HepG2 (cell line): ENCODE data around the gene PLB1. TPM values are rescaled to one million over a fixed set of nuclear protein-coding genes. Genes with fewer than 3 reads are reported as not detected.

Experiments used
- CTCF ChIP-seq: sonication (generic); formaldehyde crosslinking; IDR thresholded peaks from 2 replicates; pipeline ENCODE4 v1.5.0; 2020; ENCODE audit warnings: mild to moderate bottlenecking, missing genetic modification reagents, moderate library complexity
- KAT2B ChIP-seq: fragments of 150-350 bp; IDR thresholded peaks from 2 replicates; pipeline ENCODE4 v1.6.1; 2014; ENCODE audit warnings: low read depth, low read length, borderline replicate concordance
- KDM5A ChIP-seq: fragments of 200-600 bp; sonication (generic); IDR thresholded peaks from 2 replicates; pipeline ENCODE4 v1.7.0; 2018; ENCODE audit warnings: antibody characterized with exemption, mild to moderate bottlenecking, low read length, borderline replicate concordance
- NAIF1 ChIP-seq: sonication (generic); formaldehyde crosslinking; IDR thresholded peaks from 2 replicates; pipeline ENCODE4 v1.5.0; 2020; ENCODE audit warnings: mild to moderate bottlenecking, missing genetic modification reagents, borderline replicate concordance
- SMC3 ChIP-seq: IDR thresholded peaks from 2 replicates; pipeline ENCODE4 v1.6.1; 2011; ENCODE audit warnings: low read length, improper control_type of control experiment
- TCF12 ChIP-seq, 2 experiments: fragments of 450-650 bp in 1 of 2; sonication (generic) in 1 of 2; formaldehyde crosslinking in 1 of 2; IDR thresholded peaks; 2 replicates each; pipeline versions ENCODE4 v1.6.1 to v1.8.0; 2017 to 2022; ENCODE audit warnings: antibody characterized with exemption in 1 of 2, mild to moderate bottlenecking in 1 of 2, missing genetic modification reagents in 1 of 2, moderate library complexity in 1 of 2
- ZHX1 ChIP-seq: sonication (generic); formaldehyde crosslinking; IDR thresholded peaks from 2 replicates; pipeline ENCODE4 v1.8.1; 2022; ENCODE audit warnings: low read depth, mild to moderate bottlenecking, missing genetic modification reagents
- ZNF33B ChIP-seq: sonication (generic); formaldehyde crosslinking; IDR thresholded peaks from 2 replicates; pipeline ENCODE4 v1.5.1; 2020; ENCODE audit warnings: mild to moderate bottlenecking, missing genetic modification reagents
- ZNF598 ChIP-seq: sonication (generic); formaldehyde crosslinking; IDR thresholded peaks from 2 replicates; pipeline ENCODE4 v1.5.1; 2020; ENCODE audit warnings: mild to moderate bottlenecking, missing genetic modification reagents, borderline replicate concordance
- ZNF607 ChIP-seq: sonication (generic); formaldehyde crosslinking; IDR thresholded peaks from 2 replicates; pipeline ENCODE4 v1.5.1; 2020; ENCODE audit warnings: missing genetic modification reagents, mild to moderate bottlenecking, borderline replicate concordance
- ZSCAN21 ChIP-seq: sonication (generic); formaldehyde crosslinking; IDR thresholded peaks from 2 replicates; pipeline ENCODE4 v1.8.0; 2022; ENCODE audit warnings: mild to moderate bottlenecking, missing genetic modification reagents, moderate library complexity, borderline replicate concordance
- polyA plus RNA-seq, 8 experiments: library from polyadenylated mRNA; depleted of rRNA in 3 of 8; stranded (reverse) in 7 of 8; unstranded in 1 of 8; fragments of >200 nt; fragmentation: Illumina TruSeq in 4 of 8; extraction: Trizol in 4 of 8; gene quantifications; 2 replicates each; pipeline versions ENCODE4 v1.2.1 to v1.2.3, GENCODE V29; 2011 to 2016; ENCODE audit warnings: low read depth in 4 of 8, missing spikeins in 1 of 8, mixed read lengths in 1 of 8; ENCODE audit not compliant: insufficient read depth in 1 of 8
- total RNA-seq, 5 experiments: library from RNA; depleted of rRNA; stranded (reverse); fragments of >200 nt; fragmentation: Illumina TruSeq; extraction: Trizol; gene quantifications; 2 replicates each; pipeline ENCODE4 v1.2.3, GENCODE V29; 2016; ENCODE audit warnings: low read depth in 1 of 5
- TF ChIP-seq, protein P1 (sequence below): IDR thresholded peaks from 2 replicates; pipeline ENCODE4 v1.6.1; 2016; ENCODE audit warnings: missing compliant biosample characterization, missing genetic modification reagents, borderline replicate concordance
- TF ChIP-seq, protein P2 (sequence below): IDR thresholded peaks from 2 replicates; pipeline ENCODE4 v1.6.1; 2018; ENCODE audit warnings: missing genetic modification reagents, mild to moderate bottlenecking, missing compliant biosample characterization
- TF ChIP-seq, protein P3 (sequence below): sonication (generic); formaldehyde crosslinking; IDR thresholded peaks from 2 replicates; pipeline ENCODE4 v1.4.0; 2020; ENCODE audit warnings: low read depth, mild to moderate bottlenecking, missing genetic modification reagents
- TF ChIP-seq, protein P4 (sequence below): sonication (generic); formaldehyde crosslinking; IDR thresholded peaks from 2 replicates; pipeline ENCODE4; 2020; ENCODE audit warnings: missing genetic modification reagents, mild to moderate bottlenecking, borderline replicate concordance

Gene PLB1
- total and polyA plus RNA-seq, 2 of the 13 experiments (the other 11 are each of a cell fraction or from before 2014, with no cell fraction given) = 0.20 to 1.8 TPM

DNA sequence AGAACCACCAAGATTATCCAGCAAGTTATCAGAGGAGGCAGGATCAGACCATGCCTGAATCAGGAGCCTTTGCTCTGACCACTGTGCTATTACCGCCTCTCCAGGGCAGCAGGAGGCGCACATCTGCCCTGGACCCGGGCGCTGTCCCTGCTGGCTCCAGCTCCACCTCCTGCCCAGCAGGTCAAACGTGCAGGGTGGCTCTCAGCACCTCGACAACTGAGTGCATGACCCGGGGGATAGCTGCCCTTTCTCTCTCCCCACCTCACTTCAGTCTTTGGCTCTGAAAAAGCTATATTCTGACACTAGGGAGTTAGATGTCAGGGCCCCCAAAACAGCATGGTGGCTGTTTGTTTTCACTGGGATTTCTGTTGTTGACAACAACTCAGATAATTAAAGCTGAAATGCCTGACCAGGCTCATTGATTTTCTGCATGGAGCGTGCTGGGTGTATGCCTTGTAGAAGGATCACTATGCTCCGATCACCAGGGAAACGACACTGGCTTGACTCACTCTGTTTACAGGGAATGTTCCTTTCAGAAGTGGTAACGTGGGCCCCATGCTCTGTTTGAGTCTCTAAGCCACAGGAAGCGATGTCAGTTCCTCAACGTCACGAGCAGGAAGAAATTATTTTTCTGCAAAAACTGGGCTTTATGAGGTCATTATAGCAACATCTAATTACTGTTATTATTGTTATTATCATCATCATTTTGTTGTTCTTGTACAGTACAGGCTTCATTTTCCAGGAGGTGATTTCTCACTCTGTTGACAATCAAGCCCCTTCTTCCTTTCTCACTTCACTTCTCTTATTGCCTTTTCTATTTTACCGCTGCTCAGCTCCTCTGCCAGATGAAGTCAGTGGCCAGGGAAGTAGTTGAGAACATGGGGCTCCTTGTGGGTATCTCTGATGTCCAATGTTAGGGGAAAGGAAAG is 125.6 kb downstream of the PLB1 start (continued):
- TF ChIP-seq CTCF (CRISPR knock-in tag) = peak; percentile 94
- TF ChIP-seq, protein P1, sequence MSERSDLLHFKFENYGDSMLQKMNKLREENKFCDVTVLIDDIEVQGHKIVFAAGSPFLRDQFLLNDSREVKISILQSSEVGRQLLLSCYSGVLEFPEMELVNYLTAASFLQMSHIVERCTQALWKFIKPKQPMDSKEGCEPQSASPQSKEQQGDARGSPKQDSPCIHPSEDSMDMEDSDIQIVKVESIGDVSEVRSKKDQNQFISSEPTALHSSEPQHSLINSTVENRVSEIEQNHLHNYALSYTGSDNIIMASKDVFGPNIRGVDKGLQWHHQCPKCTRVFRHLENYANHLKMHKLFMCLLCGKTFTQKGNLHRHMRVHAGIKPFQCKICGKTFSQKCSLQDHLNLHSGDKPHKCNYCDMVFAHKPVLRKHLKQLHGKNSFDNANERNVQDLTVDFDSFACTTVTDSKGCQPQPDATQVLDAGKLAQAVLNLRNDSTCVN = peak; percentile 69; the same call in 1 of the 2 replicates
- TF ChIP-seq KDM5A = no peak
- TF ChIP-seq, protein P2, sequence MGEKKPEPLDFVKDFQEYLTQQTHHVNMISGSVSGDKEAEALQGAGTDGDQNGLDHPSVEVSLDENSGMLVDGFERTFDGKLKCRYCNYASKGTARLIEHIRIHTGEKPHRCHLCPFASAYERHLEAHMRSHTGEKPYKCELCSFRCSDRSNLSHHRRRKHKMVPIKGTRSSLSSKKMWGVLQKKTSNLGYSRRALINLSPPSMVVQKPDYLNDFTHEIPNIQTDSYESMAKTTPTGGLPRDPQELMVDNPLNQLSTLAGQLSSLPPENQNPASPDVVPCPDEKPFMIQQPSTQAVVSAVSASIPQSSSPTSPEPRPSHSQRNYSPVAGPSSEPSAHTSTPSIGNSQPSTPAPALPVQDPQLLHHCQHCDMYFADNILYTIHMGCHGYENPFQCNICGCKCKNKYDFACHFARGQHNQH (CRISPR knock-in tag) = 0 out of 2 replicates have a peak, but pooled peaks have one; percentile 26
- TF ChIP-seq, protein P3, sequence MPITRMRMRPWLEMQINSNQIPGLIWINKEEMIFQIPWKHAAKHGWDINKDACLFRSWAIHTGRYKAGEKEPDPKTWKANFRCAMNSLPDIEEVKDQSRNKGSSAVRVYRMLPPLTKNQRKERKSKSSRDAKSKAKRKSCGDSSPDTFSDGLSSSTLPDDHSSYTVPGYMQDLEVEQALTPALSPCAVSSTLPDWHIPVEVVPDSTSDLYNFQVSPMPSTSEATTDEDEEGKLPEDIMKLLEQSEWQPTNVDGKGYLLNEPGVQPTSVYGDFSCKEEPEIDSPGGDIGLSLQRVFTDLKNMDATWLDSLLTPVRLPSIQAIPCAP (CRISPR knock-in tag) = no peak
- TF ChIP-seq, protein P4, sequence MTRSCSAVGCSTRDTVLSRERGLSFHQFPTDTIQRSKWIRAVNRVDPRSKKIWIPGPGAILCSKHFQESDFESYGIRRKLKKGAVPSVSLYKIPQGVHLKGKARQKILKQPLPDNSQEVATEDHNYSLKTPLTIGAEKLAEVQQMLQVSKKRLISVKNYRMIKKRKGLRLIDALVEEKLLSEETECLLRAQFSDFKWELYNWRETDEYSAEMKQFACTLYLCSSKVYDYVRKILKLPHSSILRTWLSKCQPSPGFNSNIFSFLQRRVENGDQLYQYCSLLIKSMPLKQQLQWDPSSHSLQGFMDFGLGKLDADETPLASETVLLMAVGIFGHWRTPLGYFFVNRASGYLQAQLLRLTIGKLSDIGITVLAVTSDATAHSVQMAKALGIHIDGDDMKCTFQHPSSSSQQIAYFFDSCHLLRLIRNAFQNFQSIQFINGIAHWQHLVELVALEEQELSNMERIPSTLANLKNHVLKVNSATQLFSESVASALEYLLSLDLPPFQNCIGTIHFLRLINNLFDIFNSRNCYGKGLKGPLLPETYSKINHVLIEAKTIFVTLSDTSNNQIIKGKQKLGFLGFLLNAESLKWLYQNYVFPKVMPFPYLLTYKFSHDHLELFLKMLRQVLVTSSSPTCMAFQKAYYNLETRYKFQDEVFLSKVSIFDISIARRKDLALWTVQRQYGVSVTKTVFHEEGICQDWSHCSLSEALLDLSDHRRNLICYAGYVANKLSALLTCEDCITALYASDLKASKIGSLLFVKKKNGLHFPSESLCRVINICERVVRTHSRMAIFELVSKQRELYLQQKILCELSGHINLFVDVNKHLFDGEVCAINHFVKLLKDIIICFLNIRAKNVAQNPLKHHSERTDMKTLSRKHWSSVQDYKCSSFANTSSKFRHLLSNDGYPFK (CRISPR knock-in tag) = peak; percentile 79; the same call in 1 of the 2 replicates
- peak; percentile 94; the same call in 1 of the 2 replicates for TF ChIP-seq ZNF598
- TF ChIP-seq ZSCAN21 = peak; percentile 96
- peak; percentile 84; the same call in 1 of the 2 replicates for TF ChIP-seq ZNF607 (CRISPR knock-in tag)
- TF ChIP-seq ZHX1 (CRISPR knock-in tag) = 0 out of 2 replicates have a peak, but pooled peaks have one; percentile 25
- peak; percentile 62 for TF ChIP-seq SMC3
- no peak for TF ChIP-seq TCF12 (IDR thresholded peaks at IDR 0.05)
- TF ChIP-seq TCF12 (CRISPR knock-in tag; IDR thresholded peaks at IDR 0.05) = no peak
- TF ChIP-seq KAT2B = peak; percentile 46; the same call in 1 of the 2 replicates
- TF ChIP-seq ZNF33B (CRISPR knock-in tag) = peak; percentile 62; the same call in 1 of the 2 replicates
- TF ChIP-seq NAIF1 (CRISPR knock-in tag) = no peak
